Suppressor macrophage treated with lipopolysaccharide for 1 hour (primary cell): ENCODE measurements around the gene SPSB2.

Experiments used
- DNase-seq, 3 donors: peaks; one replicate each; pipeline ENCODE4 v3.0.0-alpha.2; 2020 to 2022

SPSB2 gene

DNA sequence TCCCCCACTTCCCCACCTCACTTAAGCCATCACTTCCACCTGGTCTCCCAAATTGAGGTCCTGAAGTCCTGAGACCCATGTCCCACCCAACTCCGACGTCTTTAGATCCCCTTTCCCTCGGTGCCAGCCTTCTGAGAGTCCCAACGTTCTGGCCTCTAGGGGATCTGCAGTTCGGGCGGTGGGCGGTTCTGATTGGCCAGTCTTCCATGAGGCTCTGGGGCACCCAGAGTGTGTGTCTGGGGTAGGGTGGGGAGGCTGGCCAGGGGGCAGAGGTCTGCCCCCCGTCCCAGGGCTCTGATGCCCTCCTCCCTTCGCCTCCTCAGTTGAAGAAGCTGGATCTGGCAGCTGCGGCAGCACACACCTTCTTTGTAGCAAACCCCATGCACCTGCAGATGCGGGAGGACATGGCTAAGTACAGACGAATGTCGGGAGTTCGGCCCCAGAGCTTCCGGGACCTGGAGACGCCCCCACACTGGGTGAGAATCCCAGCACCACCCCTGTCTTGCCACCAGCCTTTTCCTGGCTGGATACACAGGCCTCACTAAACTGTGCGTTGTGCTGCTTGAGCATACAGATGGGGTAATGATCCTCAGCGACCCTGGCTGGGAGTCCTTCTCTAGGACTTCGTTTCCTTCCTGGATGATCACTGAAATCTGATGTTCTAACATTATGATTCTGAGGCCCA lies 43.4 kb downstream of the SPSB2 start:
- DNase-seq = no peak

DNA sequence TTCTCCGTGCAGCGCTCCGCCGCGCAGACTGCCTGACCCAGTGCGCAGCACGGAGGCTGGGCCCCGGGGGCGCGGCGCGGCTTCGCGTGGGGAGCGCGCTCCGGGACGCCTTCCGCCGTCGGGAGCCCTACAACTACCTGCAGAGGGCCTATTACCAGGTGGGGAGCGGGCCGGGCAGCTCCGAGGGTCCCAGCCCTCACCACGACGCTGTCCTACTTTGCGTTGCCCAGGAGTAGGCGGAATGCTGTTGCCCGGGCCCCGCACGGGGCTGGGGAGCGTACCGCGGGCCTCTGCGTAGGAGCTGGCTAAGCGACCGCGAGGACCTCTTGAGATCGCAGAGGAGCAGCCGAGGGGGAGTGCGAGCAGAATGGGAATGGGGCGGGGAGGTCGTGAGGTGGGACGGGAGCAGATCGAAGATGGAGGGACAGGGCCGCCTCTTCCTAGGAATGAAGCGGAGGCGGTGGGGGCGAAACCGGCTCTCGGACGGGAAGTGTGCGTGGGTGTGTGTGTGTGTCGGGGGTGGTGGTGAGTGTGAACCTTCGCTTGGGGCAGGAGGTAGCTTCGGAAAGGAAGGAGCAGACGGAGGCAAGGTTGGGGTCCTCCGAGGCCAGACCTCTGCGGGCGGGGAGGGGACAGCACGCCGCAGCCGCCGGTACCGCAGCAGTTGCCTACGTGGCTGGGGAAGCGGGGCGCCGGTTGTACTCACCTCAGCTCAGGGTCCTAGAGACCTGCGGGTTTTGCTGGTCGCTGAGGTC lies 44.1 kb downstream of the SPSB2 start:
- DNase-seq = peak in 2 of 3 donors; percentile 31 to 46

DNA sequence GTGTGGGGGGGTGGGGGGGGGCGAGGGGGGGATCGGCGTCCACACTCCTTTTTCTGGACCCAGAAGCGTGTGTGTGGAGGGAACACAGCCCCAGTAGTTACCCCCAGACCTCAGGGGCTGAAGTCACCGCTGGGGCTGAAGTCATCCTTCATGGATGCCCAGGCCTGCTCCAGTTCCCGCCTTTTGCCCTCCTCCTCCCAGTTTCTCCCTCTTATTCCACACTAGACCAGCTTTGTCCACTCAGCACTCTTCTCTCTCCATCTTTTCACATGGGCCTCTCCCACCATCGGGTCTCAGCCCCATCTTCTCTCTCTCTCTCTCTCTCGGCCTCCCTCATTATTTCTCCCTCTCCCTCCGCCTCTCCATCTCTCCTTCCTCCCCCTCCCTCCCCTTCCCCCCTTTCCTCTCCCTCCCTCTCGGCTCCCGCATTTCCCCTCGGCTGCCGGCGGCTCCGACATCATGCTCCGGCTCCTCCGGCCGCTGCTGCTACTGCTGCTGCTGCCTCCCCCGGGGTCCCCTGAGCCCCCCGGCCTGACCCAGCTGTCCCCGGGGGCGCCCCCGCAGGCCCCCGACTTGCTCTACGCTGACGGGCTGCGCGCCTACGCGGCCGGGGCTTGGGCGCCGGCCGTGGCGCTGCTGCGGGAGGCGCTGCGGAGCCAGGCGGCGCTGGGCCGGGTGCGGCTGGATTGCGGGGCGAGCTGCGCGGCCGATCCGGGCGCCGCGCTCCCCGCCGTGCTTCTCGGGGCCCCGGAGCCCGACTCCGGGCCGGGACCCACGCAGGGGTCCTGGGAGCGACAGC lies 44.9 kb downstream of the SPSB2 start, which contains the start of gene P3H3:
Gene P3H3 (plus strand): TSS at position 426 of the 799 bp plus-strand sequence. CDS start 34 bp downstream, at position 460.
- peak in 1 of 3 donors; percentile 56 for DNase-seq

DNA sequence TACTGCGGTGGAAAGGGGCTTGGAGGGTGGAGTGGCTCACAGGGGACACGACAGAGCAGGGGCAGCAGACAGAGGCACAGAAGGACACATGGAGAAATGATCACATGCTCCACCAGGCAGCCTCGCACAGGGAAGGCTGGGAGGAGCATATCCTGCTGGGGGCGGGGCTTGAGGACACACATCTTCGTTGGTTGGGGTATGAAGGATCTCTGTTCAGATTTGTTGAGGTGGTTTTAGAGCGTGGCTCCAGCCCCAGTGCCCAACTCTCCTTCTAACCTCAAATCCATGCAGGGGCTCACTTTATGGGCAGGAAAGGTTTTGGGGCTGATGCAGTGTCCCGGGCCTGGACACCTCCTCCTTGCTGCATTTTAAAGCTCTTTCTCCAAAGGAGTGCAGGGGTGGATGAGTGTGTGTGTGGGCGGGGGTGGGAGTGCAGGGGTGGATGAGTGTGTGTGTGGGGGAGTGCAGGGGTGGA lies 45.6 kb downstream of the SPSB2 start:
- peak; percentile 49 to 73 (median 57) for DNase-seq

DNA sequence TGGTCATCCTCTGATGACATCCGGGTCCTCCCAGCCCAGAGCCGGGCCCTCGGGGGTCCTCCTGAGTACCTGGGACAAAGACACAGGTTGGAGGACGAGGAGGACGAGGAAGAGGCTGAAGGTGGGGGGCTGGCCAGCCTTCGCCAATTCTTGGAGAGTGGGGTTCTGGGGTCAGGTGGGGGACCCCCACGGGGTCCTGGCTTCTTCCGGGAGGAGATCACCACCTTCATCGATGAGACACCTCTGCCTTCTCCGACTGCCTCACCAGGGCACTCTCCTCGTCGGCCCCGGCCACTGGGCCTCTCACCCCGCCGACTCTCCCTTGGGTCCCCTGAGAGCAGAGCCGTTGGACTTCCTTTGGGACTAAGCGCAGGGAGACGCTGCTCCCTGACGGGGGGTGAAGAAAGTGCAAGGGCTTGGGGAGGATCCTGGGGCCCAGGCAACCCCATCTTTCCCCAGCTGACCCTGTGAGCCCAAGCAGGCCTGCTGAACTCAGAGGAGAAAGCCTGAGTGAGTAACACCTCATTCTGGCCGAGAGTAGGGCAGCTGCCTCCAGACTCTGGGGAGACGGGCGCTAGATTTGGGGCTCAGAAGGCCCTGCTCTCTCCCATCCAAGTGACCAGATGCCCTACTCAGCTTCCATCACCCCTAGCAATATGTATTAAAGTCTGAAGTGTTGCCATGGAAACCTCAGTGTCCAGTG lies 46.2 kb downstream of the SPSB2 start:
- DNase-seq = no peak

DNA sequence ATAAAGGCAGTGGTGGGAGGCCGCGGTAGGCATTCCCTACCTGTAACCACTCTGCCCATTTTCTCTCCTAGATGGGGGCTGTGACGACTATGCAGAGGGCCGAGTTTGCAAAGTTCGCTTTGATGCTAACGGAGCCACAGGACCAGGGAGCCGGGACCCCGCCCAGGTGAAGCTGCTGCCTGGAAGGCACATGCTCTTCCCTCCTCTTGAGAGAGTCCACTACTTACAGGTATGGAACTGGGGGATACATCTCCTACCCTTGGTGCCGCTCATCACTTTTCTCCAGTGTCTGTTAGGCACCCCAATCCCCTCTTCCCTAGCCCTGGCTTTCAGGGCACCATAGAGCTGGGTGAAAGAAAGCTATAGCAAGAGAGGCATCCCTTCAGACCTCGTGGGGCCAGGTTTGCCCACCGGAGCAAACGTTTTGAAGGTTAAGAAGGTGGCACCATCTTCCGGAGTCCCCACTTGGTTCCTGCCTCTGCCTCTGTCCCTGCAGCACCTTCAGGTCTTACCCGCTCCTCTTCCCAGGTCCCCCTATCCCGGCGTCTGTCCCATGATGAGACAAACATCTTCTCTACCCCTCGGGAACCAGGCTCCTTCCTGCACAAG lies 46.9 kb downstream of the SPSB2 start:
- DNase-seq = no peak

DNA sequence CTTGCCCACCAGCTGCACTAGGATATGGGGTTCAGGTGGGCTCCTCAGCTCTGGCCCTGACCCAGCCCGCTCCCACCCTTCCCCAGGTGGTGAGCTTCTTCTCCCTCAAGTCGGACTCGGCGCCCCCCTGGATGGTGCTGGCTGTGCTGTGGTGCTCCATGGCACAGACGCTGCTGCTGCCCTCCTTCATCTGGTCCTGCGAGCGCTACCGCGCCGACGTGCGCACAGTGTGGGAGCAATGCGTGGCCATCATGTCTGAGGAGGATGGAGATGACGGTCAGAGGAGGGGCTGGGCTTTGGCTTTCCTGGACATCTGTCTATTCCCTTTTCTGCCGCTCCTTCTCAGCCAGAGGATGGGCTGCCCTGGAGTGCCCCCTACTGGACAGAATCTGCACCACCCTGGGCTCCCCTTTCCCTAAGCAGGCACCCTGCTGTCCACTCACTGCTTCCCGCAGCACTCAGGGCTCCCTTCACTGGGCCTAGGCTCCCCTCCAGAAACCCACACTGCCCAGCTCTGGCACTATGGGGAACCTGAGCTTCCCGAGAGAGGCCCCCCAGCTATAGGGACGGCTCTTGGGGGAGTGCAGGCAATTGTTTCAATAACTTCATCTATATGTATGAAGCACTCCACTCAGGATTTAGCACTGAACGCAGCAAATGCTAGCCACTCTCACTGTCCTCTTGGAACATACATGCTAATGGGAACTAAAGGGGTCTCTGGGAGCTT lies 47.5 kb downstream of the SPSB2 start:
- peak; percentile 89 to 92 (median 92) for DNase-seq

DNA sequence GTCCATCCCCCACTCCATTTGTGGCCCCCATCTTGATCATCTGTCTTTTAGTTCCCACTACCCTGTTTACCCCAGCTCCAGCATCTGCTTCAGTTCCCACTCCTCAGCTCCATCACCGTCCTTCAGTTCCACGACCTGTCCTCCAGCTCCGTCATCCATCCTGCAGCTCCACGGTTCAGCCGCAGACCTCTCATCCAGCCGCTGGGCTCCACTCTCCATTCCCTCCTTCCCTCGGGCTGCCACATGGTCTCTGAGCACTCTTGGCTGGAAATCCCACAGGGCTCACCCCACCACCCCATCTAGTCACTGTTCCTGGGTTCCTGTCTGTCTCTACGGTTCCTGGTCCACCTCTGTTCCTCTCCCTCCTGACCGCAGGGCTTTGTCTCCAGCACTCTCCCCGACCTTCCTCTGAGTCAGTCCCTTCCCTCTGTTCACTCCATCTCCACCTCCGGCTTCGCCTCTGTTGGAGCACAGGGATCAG lies 48.2 kb downstream of the SPSB2 start:
- peak in 1 of 3 donors; percentile 20 for DNase-seq

DNA sequence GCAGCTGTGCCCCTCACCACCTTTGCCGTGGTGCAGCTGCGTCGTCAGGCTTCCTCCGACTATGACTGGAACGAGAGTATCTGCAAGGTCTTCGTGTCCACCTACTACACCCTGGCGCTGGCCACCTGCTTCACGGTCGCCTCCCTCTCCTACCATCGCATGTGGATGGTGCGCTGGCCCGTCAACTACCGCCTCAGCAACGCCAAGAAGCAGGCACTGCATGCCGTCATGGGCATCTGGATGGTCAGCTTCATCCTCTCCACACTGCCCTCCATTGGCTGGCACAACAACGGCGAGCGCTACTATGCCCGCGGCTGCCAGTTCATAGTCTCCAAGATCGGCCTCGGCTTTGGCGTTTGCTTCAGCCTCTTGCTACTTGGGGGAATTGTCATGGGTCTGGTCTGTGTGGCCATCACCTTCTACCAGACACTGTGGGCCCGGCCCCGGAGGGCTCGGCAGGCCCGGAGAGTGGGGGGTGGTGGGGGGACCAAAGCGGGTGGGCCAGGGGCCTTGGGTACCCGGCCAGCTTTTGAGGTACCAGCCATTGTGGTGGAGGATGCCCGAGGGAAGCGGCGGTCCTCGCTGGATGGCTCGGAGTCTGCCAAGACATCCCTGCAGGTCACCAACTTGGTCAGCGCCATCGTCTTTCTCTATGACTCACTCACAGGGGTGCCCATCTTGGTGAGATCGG lies 48.9 kb downstream of the SPSB2 start:
- peak in 1 of 3 donors; percentile 11 for DNase-seq

DNA sequence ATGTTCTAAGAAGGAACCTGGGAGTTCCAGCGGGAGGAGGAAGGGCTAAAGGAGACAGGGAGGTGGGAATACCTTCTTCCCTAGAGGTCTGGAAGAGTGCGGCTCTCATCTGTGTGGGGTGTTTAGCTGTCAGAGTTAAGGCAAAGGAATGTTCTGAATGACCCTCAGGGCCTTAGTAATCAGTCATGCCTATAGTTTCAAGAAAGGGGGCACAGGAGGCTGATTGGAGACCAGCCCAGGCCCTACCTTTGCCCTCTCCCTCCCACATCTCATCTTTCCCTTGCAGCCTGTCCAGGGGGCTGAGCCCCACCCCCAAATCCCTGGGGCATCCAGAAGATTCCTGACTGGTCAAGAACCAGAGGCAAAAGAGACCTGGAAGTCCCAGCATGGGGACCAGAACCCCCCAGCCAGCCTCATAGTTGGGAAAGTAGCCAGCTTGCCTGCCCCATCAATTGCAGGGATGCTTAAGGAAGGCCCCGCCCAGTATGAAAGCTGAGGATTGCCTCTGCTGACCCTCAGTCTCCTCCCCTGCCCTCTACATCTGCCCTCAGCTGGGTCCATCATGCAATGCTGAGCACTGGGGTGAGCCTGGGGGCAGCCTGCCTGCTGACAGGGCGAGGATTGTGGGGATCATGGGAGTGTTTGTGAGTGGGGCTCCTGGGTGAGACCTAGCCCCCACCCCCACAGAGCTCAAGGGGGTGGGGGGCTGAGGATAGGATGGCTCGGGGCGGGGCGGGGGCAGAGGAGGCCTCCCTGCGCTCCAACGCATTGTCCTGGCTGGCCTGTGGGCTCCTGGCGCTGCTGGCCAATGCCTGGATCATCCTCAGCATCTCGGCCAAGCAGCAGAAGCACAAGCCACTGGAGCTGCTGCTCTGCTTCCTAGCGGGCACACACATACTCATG lies 49.7 kb downstream of the SPSB2 start:
- peak in 1 of 3 donors; percentile 9 for DNase-seq

DNA sequence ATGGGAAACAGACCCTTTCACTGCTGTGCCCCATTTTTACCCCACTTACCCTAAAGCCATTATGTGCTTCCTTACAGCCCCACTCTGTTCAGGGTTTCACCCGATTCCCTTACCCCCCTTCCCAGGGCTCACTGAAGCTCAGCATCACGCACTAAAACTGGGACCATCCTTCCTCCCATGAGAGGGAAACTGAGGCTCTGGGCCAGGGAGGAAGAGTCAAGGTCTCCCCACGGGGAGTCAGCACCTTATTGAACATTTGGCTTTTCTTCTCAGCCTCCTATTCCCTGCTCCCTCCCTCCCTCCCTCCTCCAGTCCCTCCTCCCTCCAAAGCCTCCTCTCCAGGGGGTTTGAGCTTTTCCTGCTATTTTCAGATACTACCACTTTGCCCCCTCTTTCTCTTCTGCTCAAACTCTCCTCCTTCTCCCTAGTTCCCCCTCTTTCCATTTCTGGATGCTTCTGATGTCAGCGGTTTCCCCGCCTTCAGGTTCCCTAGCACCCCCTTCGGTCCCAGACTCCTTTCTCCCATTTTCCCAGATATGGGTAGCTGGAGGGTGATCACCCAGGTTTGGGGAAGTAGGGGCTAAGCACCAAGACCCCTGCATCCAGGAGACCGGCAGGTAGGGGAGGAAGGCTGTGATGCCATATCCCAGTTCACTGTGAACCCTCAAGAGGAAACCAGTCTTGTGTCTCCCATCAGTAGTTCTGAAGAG lies 50.5 kb downstream of the SPSB2 start:
- DNase-seq = peak in 1 of 3 donors; percentile 16

DNA sequence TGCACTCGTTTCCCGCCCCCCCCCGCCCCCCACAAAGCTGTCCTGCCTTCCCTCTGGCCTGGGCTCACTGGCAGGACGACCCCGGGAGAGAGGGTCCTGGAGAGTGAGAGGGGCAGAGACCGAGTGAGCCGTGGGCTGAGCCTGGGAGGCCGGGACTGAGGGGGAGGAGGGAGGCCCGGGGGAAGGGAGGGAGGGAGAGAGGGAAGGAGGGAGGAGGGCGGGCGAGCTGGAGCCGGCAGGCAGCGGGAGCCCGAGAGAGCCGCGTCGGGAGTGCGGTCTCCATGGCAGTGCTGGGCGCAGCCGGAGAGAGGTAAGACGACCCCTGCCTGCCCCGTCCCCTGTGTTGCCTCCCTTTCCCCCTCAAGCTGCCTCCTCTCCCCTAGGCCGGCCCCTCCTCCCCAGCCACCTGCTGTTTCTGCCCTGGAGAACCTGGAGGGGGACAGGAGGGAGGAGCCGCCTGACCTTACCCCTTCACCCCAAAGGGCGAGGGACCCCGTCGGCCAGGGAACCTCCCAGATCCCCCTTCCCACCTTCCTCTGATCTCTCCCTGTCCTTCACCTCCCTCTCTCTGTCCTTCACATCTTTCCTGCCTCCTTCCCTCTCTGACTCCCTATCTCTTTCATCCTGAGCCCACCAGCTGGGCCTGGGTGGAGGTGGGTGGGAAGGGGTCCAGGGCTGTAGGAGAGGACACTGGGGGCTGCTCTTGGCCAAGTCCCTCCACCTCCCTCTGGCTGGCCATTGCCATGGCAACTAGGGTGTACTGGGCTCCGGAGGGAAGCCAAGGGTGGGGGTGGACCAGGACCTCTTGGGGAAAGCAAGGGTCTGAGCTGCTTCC lies 51.3 kb downstream of the SPSB2 start, which contains the start of gene GPR162:
Gene GPR162 (plus strand): TSS at position 231 of the 835 bp plus-strand sequence. CDS start 2,078 bp downstream, outside the sequence.
- DNase-seq = peak; percentile 31 to 61 (median 39)
